Adrenal gland (tissue), 12 donors: ENCODE results near the gene ADH1C. TPM values are rescaled to one million over a fixed set of nuclear protein-coding genes. Genes with fewer than 3 reads are reported as not detected.

Experiments used
- DNase-seq, 7 donors: peaks; one replicate each; pipeline ENCODE4 v3.0.0-alpha.2; 2019 to 2020
- H3K27ac ChIP-seq, 5 donors: fragments of 200-600 bp; sonication (generic) in 4 of 5; 1 replicate in 3 of 5; 2 replicates in 2 of 5; pipeline versions ENCODE4 v1.5.1 to v1.8.0; 2016 to 2020; ENCODE audit warnings: mild to moderate bottlenecking in 1 of 5
- H3K27me3 ChIP-seq: fragments of 200-600 bp; 2 replicates; pipeline ENCODE4 v1.8.0; 2021
- H3K36me3 ChIP-seq, 2 donors: fragments of 200-600 bp; replicated peaks in 1 of 2; 1 replicate in 1 of 2; 2 replicates in 1 of 2; pipeline versions ENCODE4 v1.5.1 to v1.8.0; 2018 to 2022
- H3K4me1 ChIP-seq, 2 donors: fragments of 200-600 bp; replicated peaks in 1 of 2; 1 replicate in 1 of 2; 2 replicates in 1 of 2; pipeline versions ENCODE4 v1.5.1 to v1.8.0; 2018 to 2021
- H3K4me3 ChIP-seq, 4 donors: fragments of 200-600 bp; sonication (generic) in 3 of 4; one replicate each; pipeline ENCODE4 v1.5.1; 2016 to 2018
- H3K9me3 ChIP-seq, 3 donors: fragments of 200-600 bp; sonication (generic) in 1 of 3; replicated peaks in 1 of 3; 1 replicate in 2 of 3; 2 replicates in 1 of 3; pipeline versions ENCODE4 v1.5.1 to v1.8.0; 2016 to 2021
- POLR2A ChIP-seq, 2 donors: fragments of 450-650 bp; IDR thresholded peaks; one replicate each; pipeline ENCODE4 v1.6.1; 2017; ENCODE audit warnings: antibody characterized with exemption in 2 of 2, mild to moderate bottlenecking in 2 of 2, moderate library complexity in 1 of 2
- WGBS, 4 donors: extraction: QIAGEN DNeasy Blood & Tissue Kit in 2 of 4; methylation state at CpG; one replicate each; pipeline versions ENCODE4 v1.1.5 to v1.1.7; 2013 to 2017; 5-methylcytosine and 5-hydroxymethylcytosine counted together
- intact Hi-C, 2 donors: fragments of 100-400 bp; cut with DNase I; formaldehyde crosslinking; loops; one replicate each; pipeline versions ENCODE4 v1.14.1 to v1.15.0; 2022 to 2023
- polyA plus RNA-seq, 3 donors: library from polyadenylated mRNA; stranded (reverse); fragments of 200-250 nt in 2 of 3; fragments of 350-450 nt in 1 of 3; fragmentation: Illumina TruSeq in 1 of 3; extraction: RNeasy Lipid Tissue Mini Kit (QIAGEN cat#74804) in 1 of 3; gene quantifications; one replicate each; pipeline ENCODE4 v1.2.3, GENCODE V29; 2013 to 2014
- total RNA-seq, 9 donors: library from RNA; depleted of rRNA in 4 of 9; stranded (reverse); fragments of >200 nt in 4 of 9; fragments of 120-200 nt in 1 of 9; fragmentation: NEBNext Ultra II Directional in 1 of 9; extraction: Animal tissue kit (Norgen Biotek cat#: 25700) in 1 of 9; gene quantifications; one replicate each; pipeline versions ENCODE4 v1.1.0 to v1.2.4, GENCODE V29; 2013 to 2023
- TF ChIP-seq, protein P1 (sequence below), 6 experiments: fragments of 450-650 bp in 4 of 6; fragments of 200-600 bp in 2 of 6; sonication (generic) in 1 of 6; IDR thresholded peaks; 1 replicate in 5 of 6; 2 replicates in 1 of 6; pipeline versions ENCODE4 v1.5.1 to v1.8.0; 2016 to 2021; ENCODE audit warnings: antibody characterized with exemption in 6 of 6, mild to moderate bottlenecking in 2 of 6, moderate library complexity in 1 of 6
- donor health status: healthy with polysubstance abuse.
- donor health status: Bipolar disorder and iron deficiency.
- donor health status: DM: yes; HTN: yes; CAD: no.
- donor health status: DM: no; HTN: no; CAD: no.
- donor health status: DM: no; HTN: no; CAD: no.
- donor health status: DM: yes; HTN: yes; CAD: no.

Gene ADH1C
- total and polyA plus RNA-seq, 12 donors = 0.32 to 3.6 (median 1.3) TPM

DNA sequence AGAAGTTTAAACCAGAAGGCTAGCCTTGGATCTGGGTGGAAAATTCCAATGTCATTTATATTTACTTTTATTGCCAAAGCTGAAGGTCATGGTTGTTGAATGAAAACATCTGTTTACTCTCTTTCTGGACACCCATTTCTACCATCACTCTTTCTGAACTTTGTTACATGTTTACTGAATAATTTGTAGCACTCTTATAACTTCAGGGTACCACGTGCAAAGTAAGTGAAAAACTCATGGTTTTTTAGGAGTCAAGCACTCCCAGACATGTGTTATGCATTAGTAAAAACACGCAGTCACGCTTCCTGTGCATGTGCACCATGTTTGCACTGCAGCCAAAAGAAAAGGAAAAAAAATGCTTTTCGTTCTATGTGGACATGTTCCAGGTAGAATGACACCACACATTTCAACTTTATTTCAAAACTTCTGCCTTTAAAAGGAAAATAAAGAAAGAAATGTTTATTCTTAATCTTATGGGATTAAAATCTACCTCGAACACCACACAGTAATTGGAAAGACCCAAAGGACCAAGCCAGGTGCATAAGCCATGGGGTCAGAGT is 31.4 kb upstream of the ADH1C start:
- Histone ChIP-seq H3K27me3 (no peaks in the 10 kb centered on the region), H3K27ac (peak overlapping the region in 3 of 5 donors; percentile 33 to 72 (median 36)), H3K36me3 (no peaks in the 10 kb centered on the region), H3K4me3 (no peak overlapping the region), H3K9me3 (no peaks in the 10 kb centered on the region), H3K4me1 (peaks cover 0 to 7% of the 10 kb centered on the region in 2 donors)
- peak in 6 of 7 donors; percentile 17 to 65 (median 27) for DNase-seq
- intact Hi-C loops = no loop called here
- TF ChIP-seq, protein P1, sequence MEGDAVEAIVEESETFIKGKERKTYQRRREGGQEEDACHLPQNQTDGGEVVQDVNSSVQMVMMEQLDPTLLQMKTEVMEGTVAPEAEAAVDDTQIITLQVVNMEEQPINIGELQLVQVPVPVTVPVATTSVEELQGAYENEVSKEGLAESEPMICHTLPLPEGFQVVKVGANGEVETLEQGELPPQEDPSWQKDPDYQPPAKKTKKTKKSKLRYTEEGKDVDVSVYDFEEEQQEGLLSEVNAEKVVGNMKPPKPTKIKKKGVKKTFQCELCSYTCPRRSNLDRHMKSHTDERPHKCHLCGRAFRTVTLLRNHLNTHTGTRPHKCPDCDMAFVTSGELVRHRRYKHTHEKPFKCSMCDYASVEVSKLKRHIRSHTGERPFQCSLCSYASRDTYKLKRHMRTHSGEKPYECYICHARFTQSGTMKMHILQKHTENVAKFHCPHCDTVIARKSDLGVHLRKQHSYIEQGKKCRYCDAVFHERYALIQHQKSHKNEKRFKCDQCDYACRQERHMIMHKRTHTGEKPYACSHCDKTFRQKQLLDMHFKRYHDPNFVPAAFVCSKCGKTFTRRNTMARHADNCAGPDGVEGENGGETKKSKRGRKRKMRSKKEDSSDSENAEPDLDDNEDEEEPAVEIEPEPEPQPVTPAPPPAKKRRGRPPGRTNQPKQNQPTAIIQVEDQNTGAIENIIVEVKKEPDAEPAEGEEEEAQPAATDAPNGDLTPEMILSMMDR (IDR thresholded peaks at IDR 0.05) = no peak
- no peak for TF ChIP-seq POLR2A (IDR thresholded peaks at IDR 0.05)
- 36 to 47% (median 42%) methylated on average over 5 of the region's 5 CpGs for WGBS, 4 donors

GRCh38 chr4:99383399-99383798 is 30.9 kb upstream of the ADH1C start:
- Histone ChIP-seq H3K27ac (peak overlapping the region in 3 of 5 donors; percentile 27 to 72 (median 36)), H3K27me3 (no peaks in the 10 kb centered on the region), H3K36me3 (no peaks in the 10 kb centered on the region), H3K4me3 (no peak overlapping the region), H3K4me1 (peaks cover 0 to 7% of the 10 kb centered on the region in 2 donors), H3K9me3 (no peaks in the 10 kb centered on the region)
- WGBS, 4 donors = 35 to 46% (median 39%) methylated on average over 3 of the region's 3 CpGs
- DNase-seq = no peak
- no peak for TF ChIP-seq POLR2A (IDR thresholded peaks at IDR 0.05)
- TF ChIP-seq, protein P1 (IDR thresholded peaks at IDR 0.05) = no peak
- intact Hi-C loops = no loop called here

DNA sequence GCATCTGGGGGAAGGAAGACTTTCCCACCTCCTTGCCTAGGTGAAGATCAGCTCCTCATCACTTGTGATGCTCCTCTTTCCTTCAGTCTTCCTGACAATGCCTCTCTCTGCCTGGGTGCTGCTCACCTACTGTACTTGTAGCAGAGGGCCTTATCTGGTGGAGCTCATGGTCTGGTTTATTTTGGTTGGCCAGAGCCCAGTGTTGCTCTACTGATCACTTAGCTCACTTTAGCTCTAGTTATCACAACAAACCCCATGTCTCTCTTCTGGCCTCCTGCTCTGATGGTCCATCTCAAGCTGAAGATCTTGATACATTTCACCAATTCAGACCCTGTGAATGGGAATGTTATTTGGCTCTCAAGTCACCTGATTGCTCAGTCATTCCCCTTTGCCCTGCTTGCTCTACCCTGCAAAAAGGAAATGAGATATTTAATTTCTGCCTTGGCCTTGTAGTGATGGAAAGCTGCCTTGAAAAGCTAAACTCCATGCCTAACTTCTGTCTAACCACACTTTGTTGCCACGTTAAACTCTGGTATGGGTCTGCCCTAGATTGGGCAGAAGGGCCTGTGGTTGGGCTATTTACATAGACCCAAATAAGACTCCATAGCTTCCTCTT is 30.3 kb upstream of the ADH1C start:
- Histone ChIP-seq H3K27me3 (no peaks in the 10 kb centered on the region), H3K4me3 (no peak overlapping the region), H3K36me3 (no peaks in the 10 kb centered on the region), H3K27ac (peak overlapping the region in 3 of 5 donors; percentile 27 to 72 (median 36)), H3K4me1 (peaks cover 0 to 7% of the 10 kb centered on the region in 2 donors), H3K9me3 (no peaks in the 10 kb centered on the region)
- no peak for DNase-seq
- TF ChIP-seq, protein P1 (IDR thresholded peaks at IDR 0.05) = no peak
- intact Hi-C loops = no loop called here
- WGBS, 4 donors = 44 to 95% (median 83%) methylated on average over 1 of the region's 1 CpG

- no peak for DNase-seq
These were observed 29.1 kb upstream of the ADH1C start for GRCh38 chr4:99381588-99382175.

More at GRCh38 chr4:99381588-99382175, 29.1 kb upstream of the ADH1C start:
- Histone ChIP-seq H3K27me3 (no peaks in the 10 kb centered on the region), H3K36me3 (no peaks in the 10 kb centered on the region), H3K9me3 (no peaks in the 10 kb centered on the region), H3K27ac (no peak overlapping the region), H3K4me3 (no peak overlapping the region), H3K4me1 (peaks cover 0 to 7% of the 10 kb centered on the region in 2 donors)
- WGBS, 4 donors = 26 to 49% (median 39%) methylated on average over 1 of the region's 1 CpG
- TF ChIP-seq, protein P1 (IDR thresholded peaks at IDR 0.05) = no peak
- TF ChIP-seq POLR2A (IDR thresholded peaks at IDR 0.05) = no peak
- intact Hi-C loops = no loop called here
